HG03354 (cell line): Measurements from ENCODE around the gene MKNK1.

Source experiments
- ATAC-seq: cut with Tn5 transposase; IDR thresholded peaks from one replicate; pipeline ENCODE4 v1.9.1; 2021; ENCODE audit warnings: mild to moderate bottlenecking; ENCODE audit not compliant: unreplicated experiment, poor library complexity, severe bottlenecking

MKNK1 gene

DNA sequence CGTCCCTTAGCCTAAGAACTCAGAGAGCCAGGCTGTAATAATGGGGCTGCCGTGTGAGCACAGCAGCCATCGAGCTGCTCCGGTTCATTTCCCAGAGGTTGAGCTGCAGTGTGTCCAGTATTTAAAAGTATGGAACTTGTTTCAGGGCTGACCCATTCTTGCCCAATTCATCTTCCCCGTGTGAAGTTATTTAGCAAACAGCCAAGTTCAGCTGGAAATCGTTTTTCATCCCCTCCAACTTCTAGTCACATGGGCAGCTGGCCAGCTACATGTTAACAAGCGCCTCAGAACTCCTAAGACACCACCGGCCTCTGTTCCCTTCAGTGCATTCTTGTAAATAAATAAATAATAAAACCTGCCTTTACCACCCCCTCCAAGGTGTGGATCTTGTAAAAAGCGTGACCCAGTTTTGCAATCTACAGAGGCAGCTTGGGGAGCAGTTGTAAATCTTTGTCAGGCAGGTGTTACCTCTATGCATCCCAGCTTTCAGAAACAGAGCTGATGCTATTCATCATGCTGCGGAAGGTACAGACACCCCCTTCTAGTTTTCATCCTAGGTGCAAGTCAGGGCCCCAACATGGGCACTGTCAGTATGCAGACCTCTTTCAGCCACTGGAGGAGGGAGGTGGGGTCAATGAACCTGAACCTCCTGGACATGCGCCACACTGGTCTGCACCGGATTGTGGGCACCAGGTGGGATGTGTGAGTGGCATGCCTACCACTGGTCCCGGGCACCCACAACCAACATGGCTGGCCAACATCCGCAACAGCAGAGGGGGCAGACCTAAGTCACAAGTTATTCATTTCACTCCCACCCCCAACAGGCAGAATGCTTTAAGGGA, 34.0 kb downstream of the MKNK1 start:
- ATAC-seq = no peak

DNA sequence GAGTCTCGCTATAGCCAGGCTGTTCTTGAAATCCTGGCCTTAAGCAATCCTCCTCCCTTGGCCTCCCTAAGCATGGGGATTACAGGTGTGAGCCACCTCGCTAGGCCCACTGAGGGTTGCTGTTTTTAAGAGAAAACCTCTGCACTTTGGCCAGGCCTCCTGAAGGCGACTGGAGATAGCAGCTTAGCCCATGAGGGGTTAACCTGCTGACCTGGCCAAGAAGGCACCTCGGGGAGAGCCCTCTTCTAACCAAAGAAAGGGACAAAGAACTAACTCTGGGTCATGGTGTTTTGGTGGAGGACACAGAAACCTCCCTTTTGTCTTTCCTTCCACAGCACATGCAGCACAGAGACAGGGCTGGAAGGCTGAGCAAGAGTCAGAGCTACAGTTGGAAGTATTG, 35.0 kb downstream of the MKNK1 start:
- ATAC-seq = no peak

DNA sequence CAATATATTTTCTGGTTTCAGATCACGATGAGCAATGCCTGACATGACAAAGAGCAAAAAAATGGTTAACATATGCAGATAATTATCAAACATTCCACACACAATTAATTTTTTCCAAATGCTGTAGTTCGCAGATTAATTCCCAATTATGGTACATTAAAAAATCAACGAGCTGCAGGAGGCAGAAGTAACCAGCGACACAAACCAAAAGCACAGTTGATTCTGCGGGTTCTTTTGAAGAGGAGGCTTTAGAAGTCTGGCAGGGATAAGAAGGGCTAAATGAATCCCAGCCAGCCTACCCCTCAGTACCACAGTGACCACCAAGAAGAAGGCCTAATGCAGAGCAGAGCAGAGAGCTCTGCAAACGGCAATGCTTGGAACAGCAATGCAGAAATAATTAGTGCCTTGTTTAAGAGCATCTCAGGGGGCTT, 35.6 kb downstream of the MKNK1 start:
- no peak for ATAC-seq

DNA sequence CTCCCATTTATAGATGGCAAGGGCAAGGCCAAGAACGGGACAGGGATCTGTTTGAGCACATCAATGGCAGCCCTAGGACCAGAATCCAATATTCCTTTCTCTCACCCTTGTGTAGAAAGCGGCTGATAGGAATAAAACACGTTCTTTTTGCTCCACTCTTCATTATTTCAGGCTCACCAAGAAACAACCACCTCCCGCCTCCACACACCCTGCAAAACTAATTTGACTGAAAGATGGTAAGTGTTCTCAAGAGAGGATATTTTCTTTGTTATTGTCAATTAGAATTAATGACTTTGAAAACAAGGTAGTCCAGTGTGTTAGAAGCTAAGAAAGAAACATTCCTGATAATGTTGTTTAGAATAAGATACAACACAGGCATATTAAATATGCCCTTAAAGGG, 40.7 kb downstream of the MKNK1 start:
- no peak for ATAC-seq

DNA sequence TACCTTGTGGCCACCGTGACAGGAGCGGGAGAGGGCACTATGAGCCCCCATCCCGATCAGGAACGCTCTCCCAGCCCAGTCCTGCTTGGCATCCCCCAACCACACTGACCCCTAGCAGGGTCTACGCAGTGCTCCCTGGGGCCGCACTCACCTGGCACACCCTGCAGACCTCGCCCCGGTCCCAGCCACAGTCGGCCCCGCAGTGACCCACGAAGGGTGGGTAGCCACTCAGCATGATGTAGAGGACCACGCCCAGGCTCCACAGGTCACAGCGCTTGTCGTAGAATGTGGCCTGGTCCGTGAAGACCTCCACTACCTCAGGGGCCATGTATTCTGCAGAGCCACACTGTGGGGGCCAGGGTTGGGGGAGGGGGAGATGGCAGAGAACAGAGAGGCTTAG, 41.6 kb downstream of the MKNK1 start:
- no peak for ATAC-seq

DNA sequence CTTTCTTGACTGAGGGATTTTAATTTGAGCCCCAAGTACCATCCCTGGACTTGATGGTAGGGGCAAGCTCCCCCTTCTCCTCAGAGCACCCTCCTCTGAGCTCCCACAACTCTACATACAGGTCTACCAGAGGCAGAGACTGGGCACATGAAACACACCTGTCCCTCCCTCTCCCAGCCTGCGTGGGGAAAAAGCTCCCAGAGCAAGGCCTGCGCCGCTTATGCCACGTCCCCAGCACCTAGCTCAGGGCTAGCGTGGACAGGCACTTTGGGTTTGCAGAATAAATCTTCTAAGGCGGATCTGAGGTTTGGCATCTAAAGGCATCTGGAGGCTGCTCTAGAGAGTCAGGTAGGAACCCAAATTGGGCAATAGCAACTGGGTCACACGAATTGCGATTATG, 45.1 kb downstream of the MKNK1 start:
- ATAC-seq = no peak

DNA sequence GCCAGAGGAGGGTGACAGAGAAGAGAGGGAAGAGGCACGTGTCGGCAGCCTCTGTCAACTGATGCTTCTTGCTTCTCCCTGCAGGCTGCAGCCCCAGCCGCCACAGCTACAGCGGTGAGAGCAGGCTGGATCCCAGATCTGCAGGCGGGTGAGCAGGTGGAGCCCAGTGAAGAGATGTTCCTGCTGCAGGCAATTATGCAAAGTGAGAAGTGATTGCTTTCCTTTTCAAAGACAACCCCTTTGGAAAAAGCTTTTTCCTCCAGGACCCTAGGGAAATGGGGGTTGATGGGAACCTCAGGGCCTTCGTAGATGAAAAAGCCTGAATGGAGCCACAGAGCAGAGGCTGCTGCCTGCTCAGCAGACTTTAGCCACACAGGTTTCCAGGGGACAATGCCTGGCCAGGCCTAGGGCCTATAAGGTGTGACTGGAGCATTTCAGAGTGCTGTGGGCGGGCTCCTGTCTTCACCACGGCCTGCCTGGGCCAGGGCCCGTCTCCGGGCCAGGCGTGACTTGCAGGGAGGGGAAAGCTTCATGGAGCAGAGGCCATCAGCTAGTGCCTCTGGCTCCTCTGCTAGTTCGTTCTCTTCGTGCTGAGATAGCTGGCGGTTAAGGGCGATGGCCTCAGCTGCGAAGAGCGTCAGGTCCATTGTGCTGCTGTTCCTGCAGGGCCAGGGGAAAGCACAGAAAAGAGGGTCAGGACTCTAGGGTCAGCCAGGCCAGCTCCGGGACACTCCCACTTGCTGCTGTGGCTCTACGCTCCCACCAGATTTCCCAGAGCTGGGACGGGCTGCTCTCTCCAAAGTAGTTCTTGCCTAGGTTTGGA, 45.7 kb downstream of the MKNK1 start:
- no peak for ATAC-seq

DNA sequence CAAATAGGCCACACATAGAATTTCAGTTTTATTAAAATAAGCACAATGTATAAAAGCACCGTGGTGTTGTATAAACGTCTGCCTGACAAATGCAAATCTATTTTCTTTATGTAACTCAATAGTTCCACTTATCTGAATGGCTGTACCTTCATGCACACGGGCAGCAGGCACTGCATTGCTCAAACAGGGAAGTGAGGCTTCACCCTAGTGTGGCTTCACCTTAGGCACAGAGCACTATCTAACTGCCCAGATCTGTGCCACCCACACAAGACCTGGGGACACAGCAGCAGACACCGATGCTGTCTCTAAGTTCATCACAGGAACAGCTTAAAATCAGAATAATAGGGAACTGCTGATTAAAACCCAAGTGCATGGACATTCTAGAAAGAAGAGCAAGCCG, 46.7 kb downstream of the MKNK1 start:
- no peak for ATAC-seq

DNA sequence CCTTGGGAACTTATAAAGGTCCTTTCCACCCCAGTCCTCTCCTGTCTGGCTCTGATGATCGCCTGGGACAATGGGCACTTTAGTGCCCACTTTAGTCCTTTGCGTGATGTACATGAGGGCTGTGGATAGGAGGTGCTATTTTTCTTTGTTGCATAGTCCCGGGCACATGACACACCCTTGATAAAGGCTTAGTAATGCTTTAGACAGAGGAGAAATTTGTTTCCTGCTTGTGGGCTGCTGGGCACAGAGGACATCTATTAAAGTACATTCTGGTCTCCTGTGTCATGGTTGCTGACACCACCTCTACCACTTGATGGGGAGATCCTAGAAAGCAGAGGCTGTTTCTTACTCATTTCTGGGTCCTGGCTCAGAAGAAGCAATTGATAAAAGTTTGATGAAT, 47.2 kb downstream of the MKNK1 start:
- no peak for ATAC-seq

DNA sequence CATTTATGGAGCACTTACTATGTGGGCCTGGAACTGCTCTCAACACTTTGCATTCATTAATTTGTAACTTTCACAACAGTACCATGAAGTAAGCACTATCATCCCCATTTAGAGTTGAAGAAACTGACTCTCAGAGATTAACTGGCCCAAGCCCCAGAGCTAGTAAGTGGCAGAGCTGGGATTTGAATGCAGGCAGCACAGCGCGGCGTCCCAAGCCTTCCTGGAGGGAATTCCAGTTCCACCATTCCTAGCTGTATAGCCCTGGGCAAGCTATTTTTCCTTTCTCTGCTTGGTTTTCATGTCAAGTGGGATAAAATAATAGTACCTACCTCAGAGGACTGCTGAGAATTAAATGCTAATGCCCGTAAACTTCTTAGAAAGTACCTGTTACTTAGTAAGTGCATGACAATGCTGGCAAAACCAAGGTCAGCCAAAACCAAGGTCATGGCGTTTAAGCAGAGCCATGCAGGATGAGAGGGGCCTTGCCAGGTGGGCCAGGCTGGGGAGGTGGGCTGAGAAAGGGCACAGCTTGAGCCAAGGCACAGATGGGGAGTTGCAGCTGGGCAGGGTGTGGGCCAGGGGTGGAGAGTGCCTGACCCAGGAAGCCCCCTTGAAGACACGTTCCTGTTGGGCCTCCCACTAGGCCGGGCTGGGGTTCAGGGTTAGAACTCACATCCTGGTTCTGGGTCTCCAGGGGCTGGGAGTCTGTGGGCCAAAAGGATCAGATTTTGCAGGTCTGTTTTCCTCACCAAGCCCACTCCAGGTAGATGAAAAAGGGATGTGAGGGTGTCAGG, 48.0 kb downstream of the MKNK1 start:
- no peak for ATAC-seq

DNA sequence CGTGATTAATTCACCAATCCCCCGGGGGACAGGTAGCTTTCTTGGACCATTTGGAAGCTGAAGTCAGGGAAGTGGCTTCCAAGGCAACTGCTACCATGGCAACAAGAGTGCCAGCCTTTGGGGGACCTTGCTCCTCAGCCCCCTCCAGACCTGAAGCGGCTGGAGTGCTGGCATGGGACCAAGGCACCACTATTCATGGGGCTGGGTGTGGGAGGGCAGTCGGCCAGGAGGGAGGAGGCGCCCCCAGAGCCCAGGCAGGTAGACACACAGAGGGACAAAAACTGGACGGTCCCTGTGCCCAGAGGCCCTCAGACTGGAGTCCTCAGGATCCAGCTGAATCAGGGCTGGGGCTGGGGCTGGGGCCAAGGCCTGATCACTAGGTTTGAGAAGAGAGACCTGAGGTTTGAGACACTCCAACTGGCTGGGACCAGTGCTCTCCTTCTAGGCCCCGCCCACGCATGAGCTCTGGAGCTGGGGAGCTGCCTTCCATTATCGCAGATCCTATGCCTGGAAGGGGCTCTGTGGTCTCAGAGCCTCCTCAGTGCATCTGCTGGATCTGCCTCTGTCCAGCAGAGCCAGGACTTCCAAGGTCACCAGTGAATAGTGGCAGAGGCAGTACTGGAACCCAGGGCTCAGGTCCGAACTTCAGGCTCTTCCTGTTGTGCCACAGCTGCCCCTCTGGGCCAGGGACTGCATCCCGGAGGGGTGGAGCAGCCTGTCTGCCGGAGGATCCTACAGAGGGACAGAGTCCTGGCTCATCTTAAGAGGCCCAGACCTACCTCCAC, 49.3 kb downstream of the MKNK1 start:
- ATAC-seq = no peak

DNA sequence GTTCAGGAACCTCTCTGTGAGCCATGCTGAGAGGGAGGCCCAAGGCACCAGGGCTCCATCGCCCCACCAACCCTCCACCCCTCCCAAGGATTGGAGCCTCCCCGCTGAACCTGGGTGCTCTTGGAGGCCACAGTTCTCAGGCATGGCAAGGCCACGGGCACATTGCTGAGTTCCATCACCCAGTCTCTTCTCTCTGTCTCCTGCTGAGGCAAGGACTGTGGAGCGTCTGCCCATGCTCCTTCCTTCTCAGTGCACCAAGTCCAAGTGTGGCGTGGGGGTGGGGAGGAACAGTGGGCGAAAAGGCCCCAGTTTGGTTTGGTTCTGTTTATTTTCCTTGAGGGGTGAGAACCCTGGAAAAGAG, 49.9 kb downstream of the MKNK1 start:
- no peak for ATAC-seq

DNA sequence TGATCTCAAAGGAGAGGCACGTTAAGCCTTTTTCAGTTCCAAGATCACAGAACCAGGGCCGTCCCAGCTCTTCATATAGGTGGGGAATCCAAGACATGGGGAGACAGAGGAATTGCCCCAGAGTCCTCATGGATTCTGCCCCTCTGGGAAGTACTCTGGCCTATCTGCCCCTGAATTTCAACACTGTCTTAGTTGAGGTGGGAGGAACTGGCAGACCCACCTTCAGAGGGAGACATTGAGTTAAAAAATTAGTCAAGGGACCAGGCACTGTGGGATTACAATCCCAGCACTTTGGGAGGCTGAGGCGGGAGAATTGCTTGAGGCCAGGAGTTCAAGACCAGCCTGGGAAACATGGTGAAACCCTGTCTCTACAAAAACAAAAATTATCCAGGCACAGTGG, 50.6 kb downstream of the MKNK1 start:
- ATAC-seq = no peak

DNA sequence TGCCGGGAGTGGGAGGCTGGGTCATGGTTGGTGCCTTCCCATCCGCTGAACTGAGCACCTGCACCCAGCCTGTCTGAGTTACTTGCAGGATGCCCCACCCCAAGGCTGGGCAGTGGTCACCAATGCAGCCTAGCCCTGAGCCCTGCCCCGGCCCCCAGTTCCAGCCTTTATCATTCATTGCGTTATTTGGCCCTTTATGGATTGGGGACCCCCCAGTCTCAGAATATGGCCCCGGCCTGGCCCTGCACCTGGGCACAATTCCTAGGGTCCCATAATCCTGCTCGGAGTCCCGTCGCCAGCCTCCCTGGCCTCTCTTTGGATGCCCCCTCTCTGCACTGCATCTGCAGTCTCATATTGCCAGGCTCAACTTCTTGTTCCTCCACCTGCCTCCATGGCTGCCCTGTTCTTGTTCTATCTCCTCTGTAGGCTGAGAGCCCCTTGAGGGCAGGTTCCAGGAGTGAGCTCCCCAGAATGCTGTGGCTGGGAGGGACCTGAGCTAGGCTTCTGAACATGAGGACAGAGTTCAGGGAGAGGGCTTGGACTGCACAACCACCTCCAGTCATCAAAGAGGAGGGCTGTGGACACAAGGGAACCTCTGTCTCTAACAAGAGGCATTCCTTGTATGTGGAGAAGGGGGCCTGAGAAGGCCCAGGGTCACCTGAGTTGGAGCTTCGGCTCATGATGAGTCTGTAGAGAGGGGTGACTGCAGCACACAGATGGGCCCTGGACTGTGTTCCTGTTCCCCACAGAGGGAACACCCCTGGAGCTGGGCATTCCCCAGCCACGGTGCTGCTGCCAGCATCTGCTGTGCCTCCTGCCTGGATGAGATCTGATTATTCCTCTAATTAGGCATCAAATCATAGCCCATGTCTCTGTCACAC, 51.5 kb downstream of the MKNK1 start:
- ATAC-seq = no peak

DNA sequence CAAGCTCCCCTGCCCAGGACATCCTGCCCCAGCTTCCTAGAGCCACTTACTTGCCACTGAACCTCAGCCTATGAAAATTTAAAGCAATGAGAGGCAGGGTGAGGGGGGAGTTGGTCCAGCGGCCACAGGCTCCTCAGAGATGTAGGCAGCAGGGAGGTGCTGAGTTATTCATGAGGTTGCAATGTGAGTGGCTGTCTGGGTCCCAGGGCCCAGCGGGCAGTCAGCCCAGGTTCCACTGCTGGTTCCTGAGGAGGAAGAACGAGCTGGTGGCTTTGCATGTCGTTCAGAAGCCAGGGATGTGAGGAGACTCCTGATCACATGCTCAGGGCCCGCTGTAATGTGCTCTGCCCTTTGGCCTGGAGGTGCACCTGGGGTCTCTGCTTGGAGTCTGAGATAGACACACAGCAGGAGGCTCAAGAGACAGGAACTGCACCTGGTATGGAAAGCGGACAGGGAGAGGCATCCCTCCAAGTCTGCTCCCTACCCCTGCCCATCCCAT, 52.4 kb downstream of the MKNK1 start, which contains the start of gene KNCN:
Gene KNCN, minus strand, starts transcription at position 51 of the 499 bp plus-strand sequence. CDS start 432 bp downstream, outside the sequence.
- ATAC-seq = no peak

DNA sequence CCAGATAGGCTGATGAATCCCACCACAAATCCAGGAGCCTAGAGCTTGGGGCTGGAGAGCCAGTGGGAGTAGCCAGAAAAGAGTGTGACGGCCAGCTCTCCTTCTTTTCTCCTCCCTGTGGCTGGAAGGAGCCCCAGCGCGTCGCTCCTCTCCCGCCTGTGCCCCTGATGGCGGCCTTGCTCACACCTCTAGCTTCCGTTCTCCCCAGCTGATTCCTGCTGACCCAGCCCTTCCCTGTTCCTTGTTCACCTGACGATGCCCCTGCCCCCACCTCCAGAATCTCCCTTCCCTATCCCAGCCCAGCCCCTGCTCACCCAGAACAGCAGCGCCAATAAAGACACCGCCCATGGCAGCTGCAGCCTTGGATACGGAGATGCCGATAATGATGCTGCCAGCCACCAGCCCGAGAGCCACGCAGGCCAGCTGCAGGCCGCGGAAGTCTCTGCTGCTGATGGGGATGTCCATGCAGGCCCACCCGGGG, 53.3 kb downstream of the MKNK1 start:
- no peak for ATAC-seq

DNA sequence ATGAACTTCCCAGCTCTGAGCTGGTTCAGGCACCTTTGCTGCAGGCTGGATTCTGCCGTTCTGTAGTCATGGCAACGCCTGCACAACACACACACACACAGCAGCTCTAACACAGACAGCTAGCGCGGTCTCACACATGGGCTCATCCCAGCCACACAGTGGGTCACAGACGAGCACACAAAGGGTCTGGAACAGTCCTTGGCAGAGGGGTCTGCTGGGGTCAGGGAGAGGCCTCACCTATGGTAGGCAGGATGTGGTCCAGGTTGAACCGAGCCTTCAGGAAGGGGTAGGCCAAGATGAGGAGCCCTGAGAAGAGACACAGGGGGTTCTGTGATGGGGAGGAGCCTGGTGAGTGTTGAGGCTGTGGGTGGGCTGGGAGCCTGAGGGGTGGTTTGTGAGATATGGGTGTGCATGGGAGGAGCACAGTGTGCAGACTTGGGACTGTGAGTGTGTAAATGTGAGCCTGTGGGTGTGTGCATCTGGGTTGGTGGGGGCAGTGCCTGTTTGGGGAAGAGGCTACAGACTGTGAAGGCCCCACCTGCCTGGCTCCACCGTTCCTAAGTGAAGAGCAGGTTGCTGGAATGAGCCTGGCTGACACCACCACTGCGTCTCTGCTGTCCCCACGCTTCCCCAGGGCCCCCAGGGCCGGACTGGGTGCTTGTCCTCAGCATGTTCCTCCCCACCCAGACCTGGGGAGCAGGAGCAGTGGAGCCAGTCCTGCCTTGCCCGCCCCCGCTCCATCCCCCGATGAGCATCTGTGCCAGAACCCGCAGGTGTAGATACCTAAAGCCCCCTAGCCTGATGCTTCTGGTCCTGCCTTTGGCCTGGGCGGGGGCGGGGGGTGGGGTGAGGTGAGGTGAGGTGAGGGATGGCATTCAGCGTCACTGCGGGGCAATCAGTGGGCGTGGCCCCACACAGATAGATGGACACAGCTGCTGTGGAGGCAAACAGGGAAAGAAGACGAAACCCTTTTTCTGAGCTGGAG, 54.1 kb downstream of the MKNK1 start:
- peak; percentile 53 for ATAC-seq
